Nephron (organoid): ENCODE results near the gene DAB1.

ENCODE experiments used
- H3K27ac Mint-ChIP-seq, 3 experiments: 2 replicates each; pipeline ENCODE4 v1.8.0; 2020; ENCODE audit warnings: mixed read lengths in 3 of 3, mild to moderate bottlenecking in 2 of 3, moderate library complexity in 1 of 3
- H3K27me3 Mint-ChIP-seq: 2 replicates; pipeline ENCODE4 v1.8.0; 2021; ENCODE audit warnings: low read depth, mild to moderate bottlenecking, moderate library complexity, mixed read lengths
- H3K36me3 Mint-ChIP-seq: 2 replicates; pipeline ENCODE4 v1.8.0; 2020; ENCODE audit warnings: low read depth, mixed read lengths
- H3K4me1 Mint-ChIP-seq: 2 replicates; pipeline ENCODE4 v1.8.0; 2020; ENCODE audit warnings: mixed read lengths
- H3K4me3 Mint-ChIP-seq, 3 experiments: 2 replicates each; pipeline ENCODE4 v1.8.0; 2020; ENCODE audit warnings: mild to moderate bottlenecking in 3 of 3, mixed read lengths in 3 of 3, moderate library complexity in 2 of 3
- H3K9me3 Mint-ChIP-seq: 2 replicates; pipeline ENCODE4 v1.8.0; 2020; ENCODE audit warnings: mixed read lengths
- CTCF ChIP-seq, 3 experiments: fragments of 200-600 bp; sonication (generic); IDR thresholded peaks; one replicate each; pipeline ENCODE4 v1.5.0; 2021; ENCODE audit warnings: antibody characterized with exemption in 3 of 3; ENCODE audit not compliant: unreplicated experiment in 3 of 3

The DAB1 gene

GRCh38 chr1:57252597-57253294 lies 171.1 kb downstream of the DAB1 start:
- Mint-ChIP-seq H3K36me3 (no peaks in the 10 kb centered on the region), H3K4me3 (no peak overlapping the region), H3K27ac (no peak overlapping the region), H3K9me3 (no peaks in the 10 kb centered on the region), H3K27me3 (no peaks in the 10 kb centered on the region), H3K4me1 (peaks cover 10% of the 10 kb centered on the region)
- no peak for TF ChIP-seq CTCF (IDR thresholded peaks at IDR 0.05; ENCODE audit: unreplicated experiment in 3 of 3)

- Mint-ChIP-seq H3K9me3 (peaks cover 6% of the 10 kb centered on the region), H3K4me3 (no peak overlapping the region), H3K27me3 (no peaks in the 10 kb centered on the region), H3K36me3 (peaks cover 4% of the 10 kb centered on the region), H3K27ac (no peak overlapping the region), H3K4me1 (peaks cover 10% of the 10 kb centered on the region)
- no peak for TF ChIP-seq CTCF (IDR thresholded peaks at IDR 0.05; ENCODE audit: unreplicated experiment in 3 of 3)
Measured at GRCh38 chr1:57250021-57250420, 173.8 kb downstream of the DAB1 start.

GRCh38 chr1:57249511-57249910 lies 174.3 kb downstream of the DAB1 start:
- H3K4me3 Mint-ChIP-seq: no peak overlapping the region
- peaks cover 4% of the 10 kb centered on the region for H3K36me3 Mint-ChIP-seq
- H3K4me1 Mint-ChIP-seq: peaks cover 10% of the 10 kb centered on the region
- H3K27ac Mint-ChIP-seq: no peak overlapping the region
- TF ChIP-seq CTCF (IDR thresholded peaks at IDR 0.05; ENCODE audit: unreplicated experiment in 3 of 3): no peak
- H3K27me3 Mint-ChIP-seq: no peaks in the 10 kb centered on the region
- H3K9me3 Mint-ChIP-seq: peaks cover 10% of the 10 kb centered on the region

- peaks cover 10% of the 10 kb centered on the region for H3K9me3 Mint-ChIP-seq
Measured at GRCh38 chr1:57248830-57249229, 175.0 kb downstream of the DAB1 start.

GRCh38 chr1:57238233-57238781 lies 185.6 kb downstream of the DAB1 start:
- no peak overlapping the region for H3K4me3 Mint-ChIP-seq
- H3K36me3 Mint-ChIP-seq: no peaks in the 10 kb centered on the region

More at GRCh38 chr1:57248830-57249229, 175.0 kb downstream of the DAB1 start:
- H3K4me1 Mint-ChIP-seq: peaks cover 10% of the 10 kb centered on the region
- H3K27ac Mint-ChIP-seq: no peak overlapping the region
- no peaks in the 10 kb centered on the region for H3K27me3 Mint-ChIP-seq
- no peak overlapping the region for H3K4me3 Mint-ChIP-seq
- no peak for TF ChIP-seq CTCF (IDR thresholded peaks at IDR 0.05; ENCODE audit: unreplicated experiment in 3 of 3)
- H3K36me3 Mint-ChIP-seq: peaks cover 4% of the 10 kb centered on the region

More at GRCh38 chr1:57238233-57238781, 185.6 kb downstream of the DAB1 start:
- H3K27ac Mint-ChIP-seq: no peak overlapping the region
- no peak for TF ChIP-seq CTCF (IDR thresholded peaks at IDR 0.05; ENCODE audit: unreplicated experiment in 3 of 3)
- peaks cover 3% of the 10 kb centered on the region for H3K27me3 Mint-ChIP-seq
- H3K9me3 Mint-ChIP-seq: no peaks in the 10 kb centered on the region
- no peaks in the 10 kb centered on the region for H3K4me1 Mint-ChIP-seq
